Measurements from ENCODE around the gene IFT25. TPM values are rescaled to one million over a fixed set of nuclear protein-coding genes. Genes with fewer than 3 reads are reported as not detected.

The IFT25 gene
- polyA plus RNA-seq, 1 experiment: 54.2 TPM

DNA sequence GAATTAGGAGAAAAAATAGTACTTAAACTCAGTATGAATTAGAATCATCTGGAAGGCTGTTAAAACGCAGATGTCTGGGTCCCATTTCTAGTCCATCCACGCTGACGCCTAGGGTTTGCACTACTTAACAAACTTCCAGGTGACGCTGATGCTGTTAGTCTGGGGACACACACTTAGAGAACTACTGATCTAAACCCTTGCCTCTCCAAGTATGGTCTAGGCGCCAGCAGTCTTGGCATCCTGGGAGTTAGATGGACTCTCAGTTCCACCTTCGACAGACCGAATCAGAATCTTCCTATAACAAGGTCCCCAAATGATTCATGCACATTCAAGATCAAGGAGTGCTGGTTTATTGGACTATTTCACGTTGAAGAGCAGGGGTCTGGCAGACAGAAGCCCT lies 40.0 kb downstream of the IFT25 start:
- TF ChIP-seq, protein P1, sequence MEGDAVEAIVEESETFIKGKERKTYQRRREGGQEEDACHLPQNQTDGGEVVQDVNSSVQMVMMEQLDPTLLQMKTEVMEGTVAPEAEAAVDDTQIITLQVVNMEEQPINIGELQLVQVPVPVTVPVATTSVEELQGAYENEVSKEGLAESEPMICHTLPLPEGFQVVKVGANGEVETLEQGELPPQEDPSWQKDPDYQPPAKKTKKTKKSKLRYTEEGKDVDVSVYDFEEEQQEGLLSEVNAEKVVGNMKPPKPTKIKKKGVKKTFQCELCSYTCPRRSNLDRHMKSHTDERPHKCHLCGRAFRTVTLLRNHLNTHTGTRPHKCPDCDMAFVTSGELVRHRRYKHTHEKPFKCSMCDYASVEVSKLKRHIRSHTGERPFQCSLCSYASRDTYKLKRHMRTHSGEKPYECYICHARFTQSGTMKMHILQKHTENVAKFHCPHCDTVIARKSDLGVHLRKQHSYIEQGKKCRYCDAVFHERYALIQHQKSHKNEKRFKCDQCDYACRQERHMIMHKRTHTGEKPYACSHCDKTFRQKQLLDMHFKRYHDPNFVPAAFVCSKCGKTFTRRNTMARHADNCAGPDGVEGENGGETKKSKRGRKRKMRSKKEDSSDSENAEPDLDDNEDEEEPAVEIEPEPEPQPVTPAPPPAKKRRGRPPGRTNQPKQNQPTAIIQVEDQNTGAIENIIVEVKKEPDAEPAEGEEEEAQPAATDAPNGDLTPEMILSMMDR (IDR thresholded peaks at IDR 0.05; ENCODE audit: low read depth, low read length): no peak
- Histone ChIP-seq H3K27ac (ENCODE audit: low read depth, low read length) (no peak overlapping the region), H3K9me3 (ENCODE audit: control insufficient read depth, insufficient read depth, low read length) (no peaks in the 10 kb centered on the region), H3K27me3 (ENCODE audit: control insufficient read depth, insufficient read depth, low read length) (no peaks in the 10 kb centered on the region), H3K4me3 (ENCODE audit: low read depth, low read length) (no peak overlapping the region)
- ChIA-PET POLR2A (no interaction called here), CTCF (interaction anchor here (0.6 to 0.7 kb wide), 3 partner anchors 27 to 98 kb away, joined by 3 to 6 read pairs (median 4); no protein-coding TSS in a partner anchor)
- DNase-seq (ENCODE audit: low read depth, low spot score): no peak

DNA sequence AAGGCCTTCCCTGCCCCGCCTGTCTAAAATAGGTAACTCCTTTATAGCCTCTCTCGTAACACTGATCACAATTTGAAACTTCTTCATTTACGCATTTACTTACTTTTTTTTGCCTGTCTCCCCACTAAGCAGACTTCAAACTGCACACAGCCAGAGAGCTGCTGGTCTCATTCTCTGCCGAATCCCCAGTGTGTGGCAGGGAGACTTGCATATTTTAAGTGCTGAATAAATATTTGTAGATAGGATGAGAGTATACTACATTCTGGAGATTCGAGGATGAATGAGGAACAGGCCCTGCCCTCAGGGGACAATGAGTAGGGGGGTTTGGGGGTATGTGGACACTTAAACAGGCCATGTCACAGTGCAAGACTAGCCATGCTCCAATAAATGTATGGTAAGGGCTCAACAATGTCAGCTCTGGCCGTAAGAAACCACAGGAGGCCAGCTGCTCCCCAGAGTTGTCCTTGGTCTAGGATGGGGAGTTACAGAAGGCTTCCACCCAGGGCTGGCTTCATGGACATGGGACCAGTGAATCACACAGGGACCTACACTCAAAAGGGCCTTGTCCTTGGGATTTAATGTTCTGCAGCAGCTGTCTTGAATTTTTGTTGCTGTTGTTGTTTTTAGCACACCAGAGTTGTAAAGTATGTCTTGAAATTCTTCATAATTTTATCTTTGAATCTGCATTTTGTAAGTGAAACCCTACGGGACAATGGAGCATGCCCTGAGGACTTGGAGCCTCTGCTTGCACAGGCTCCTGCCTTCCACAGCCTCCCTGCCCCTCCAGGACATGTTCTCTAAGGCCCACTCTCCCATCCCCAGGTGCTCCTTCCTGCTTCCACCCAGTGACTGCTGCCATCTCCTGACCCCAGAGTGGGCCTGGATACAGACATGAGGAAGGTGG lies 43.0 kb downstream of the IFT25 start:
- Histone ChIP-seq H3K27ac (ENCODE audit: low read depth, low read length) (no peak overlapping the region), H3K27me3 (ENCODE audit: control insufficient read depth, insufficient read depth, low read length) (no peaks in the 10 kb centered on the region), H3K9me3 (ENCODE audit: control insufficient read depth, insufficient read depth, low read length) (no peaks in the 10 kb centered on the region), H3K4me3 (ENCODE audit: low read depth, low read length) (no peak overlapping the region)
- POLR2A ChIA-PET: interaction anchor here (0.6 kb wide), 1 partner anchor 588 kb away, joined by 3 read pairs; no protein-coding TSS in a partner anchor
- no peak for DNase-seq (ENCODE audit: low read depth, low spot score)
- CTCF ChIA-PET: no interaction called here
- TF ChIP-seq, protein P1 (IDR thresholded peaks at IDR 0.05; ENCODE audit: low read depth, low read length): no peak

DNA sequence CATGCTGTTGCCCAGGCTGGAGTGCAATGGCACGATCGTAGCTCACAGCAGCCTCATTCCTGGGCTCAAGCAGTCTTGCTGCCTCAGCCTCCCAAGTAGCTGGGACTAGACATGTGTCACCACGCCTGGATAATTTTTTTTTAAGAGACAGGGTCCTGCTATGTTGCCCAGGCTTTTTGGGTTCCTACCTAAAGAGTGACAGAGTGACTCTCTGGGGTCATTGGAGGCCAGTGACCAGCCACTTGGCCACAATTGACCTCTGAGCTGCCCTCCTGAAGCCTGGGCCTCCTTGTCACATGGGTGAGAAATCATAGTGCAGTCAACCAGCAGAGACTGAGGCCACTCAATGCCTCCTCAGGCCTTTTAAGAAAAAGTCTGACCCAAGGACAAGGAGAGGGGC lies 45.8 kb downstream of the IFT25 start:
- no peaks in the 10 kb centered on the region for H3K27me3 ChIP-seq (ENCODE audit: control insufficient read depth, insufficient read depth, low read length)
- no peaks in the 10 kb centered on the region for H3K9me3 ChIP-seq (ENCODE audit: control insufficient read depth, insufficient read depth, low read length)
- POLR2A ChIA-PET: no interaction called here
- TF ChIP-seq, protein P1 (IDR thresholded peaks at IDR 0.05; ENCODE audit: low read depth, low read length): no peak
- CTCF ChIA-PET: interaction anchor here (0.8 to 2.8 kb wide), 2 partner anchors 21 to 48 kb away, joined by 4 to 11 read pairs; no protein-coding TSS in a partner anchor
- DNase-seq (ENCODE audit: low read depth, low spot score): no peak
- no peak overlapping the region for H3K4me3 ChIP-seq (ENCODE audit: low read depth, low read length)
- no peak overlapping the region for H3K27ac ChIP-seq (ENCODE audit: low read depth, low read length)

DNA sequence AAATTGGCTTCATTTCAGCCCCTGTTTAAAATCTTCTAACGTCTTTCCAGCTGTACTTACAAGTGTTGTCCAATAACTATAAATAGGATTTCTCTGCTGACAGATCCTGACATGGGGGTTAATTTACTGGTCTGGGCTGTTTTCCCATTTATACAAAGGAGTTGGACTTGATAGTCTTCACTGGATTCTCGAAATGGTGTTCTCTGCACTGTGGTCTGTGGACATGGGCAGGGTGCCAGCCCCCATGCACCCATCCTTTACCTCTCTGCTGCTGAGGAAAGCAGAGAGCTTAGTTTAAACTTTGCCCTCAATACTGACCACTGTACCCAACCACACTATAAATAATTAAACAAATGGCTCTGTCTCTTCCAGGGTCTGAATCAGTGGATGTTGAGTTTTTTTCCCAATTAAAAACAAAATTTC lies 46.3 kb downstream of the IFT25 start:
- Histone ChIP-seq H3K27me3 (ENCODE audit: control insufficient read depth, insufficient read depth, low read length) (no peaks in the 10 kb centered on the region), H3K4me3 (ENCODE audit: low read depth, low read length) (no peak overlapping the region), H3K27ac (ENCODE audit: low read depth, low read length) (no peak overlapping the region), H3K9me3 (ENCODE audit: control insufficient read depth, insufficient read depth, low read length) (no peaks in the 10 kb centered on the region)
- TF ChIP-seq, protein P1 (IDR thresholded peaks at IDR 0.05; ENCODE audit: low read depth, low read length): no peak
- peak; percentile 41 for DNase-seq (ENCODE audit: low read depth, low spot score)
- ChIA-PET POLR2A (interaction anchor here (0.6 to 0.7 kb wide), 2 partner anchors 11 to 242 kb away, joined by 3 to 5 read pairs; no protein-coding TSS in a partner anchor), CTCF (interaction anchor here (0.8 to 2.8 kb wide), 4 partner anchors 20 to 84 kb away, joined by 3 to 11 read pairs (median 4); no protein-coding TSS in a partner anchor)
